Spinal cord (tissue), 10 donors: Measurements from ENCODE around the gene GRID1. TPM values are rescaled to one million over a fixed set of nuclear protein-coding genes. Genes with fewer than 3 reads are reported as not detected.
A peak's percentile ranks its signal among the peaks of the same experiment; 100 is the strongest.

ENCODE experiments used
- DNase-seq, 6 donors: peaks; one replicate each; pipeline versions ENCODE4 v3.0.0 to v3.0.0-alpha.2; 2013 to 2015; ENCODE audit warnings: low spot score in 6 of 6, low read depth in 4 of 6
- H3K27ac ChIP-seq: one replicate; pipeline ENCODE4 v1.5.1; 2013; ENCODE audit warnings: low read depth, low read length, control low read depth
- H3K27me3 ChIP-seq: one replicate; pipeline ENCODE4 v1.6.1; 2013; ENCODE audit warnings: low read length; ENCODE audit not compliant: control insufficient read depth, insufficient read depth
- H3K36me3 ChIP-seq: one replicate; pipeline ENCODE4 v1.6.1; 2013; ENCODE audit warnings: low read length; ENCODE audit not compliant: control insufficient read depth, insufficient read depth
- H3K4me1 ChIP-seq: one replicate; pipeline ENCODE4 v1.6.1; 2013; ENCODE audit warnings: low read length; ENCODE audit not compliant: control insufficient read depth, insufficient read depth
- H3K4me3 ChIP-seq: one replicate; pipeline ENCODE4 v1.5.1; 2013; ENCODE audit warnings: low read depth, low read length, control low read depth
- H3K9me3 ChIP-seq: one replicate; pipeline ENCODE4 v1.6.1; 2013; ENCODE audit warnings: low read length; ENCODE audit not compliant: control insufficient read depth, insufficient read depth
- WGBS: methylation state at CpG from one replicate; pipeline ENCODE4 v1.1.5; 2013; ENCODE audit warnings: missing lambda C conversion rate; ENCODE audit not compliant: insufficient coverage; 5-methylcytosine and 5-hydroxymethylcytosine counted together
- polyA plus RNA-seq, 2 donors: library from polyadenylated mRNA; unstranded; fragments of 120-200 nt; gene quantifications; one replicate each; pipeline ENCODE4 v1.2.1, GENCODE V29; 2013; ENCODE audit not compliant: insufficient read length in 2 of 2
- total RNA-seq, 2 donors: library from RNA; depleted of rRNA in 1 of 2; stranded (reverse); fragments of 120-200 nt in 1 of 2; fragments of >200 nt in 1 of 2; gene quantifications; one replicate each; pipeline versions ENCODE4 v1.2.3 to v1.2.4, GENCODE V29; 2013 to 2014
- donor health status: healthy.

The GRID1 gene
- total and polyA plus RNA-seq, 4 donors, result 7.6 to 30.1 (median 22.2) TPM

GRCh38 chr10:85874208-85874607, 492.4 kb downstream of the GRID1 start:
- no peak overlapping the region for H3K27ac ChIP-seq
- no peaks in the 10 kb centered on the region for H3K27me3 ChIP-seq
- H3K9me3 ChIP-seq, result no peaks in the 10 kb centered on the region
- no peaks in the 10 kb centered on the region for H3K4me1 ChIP-seq
- H3K4me3 ChIP-seq, result no peak overlapping the region
- no peaks in the 10 kb centered on the region for H3K36me3 ChIP-seq
- DNase-seq, result no peak

GRCh38 chr10:85873063-85873462, 493.5 kb downstream of the GRID1 start:
- WGBS, result 86% methylated on average over 2 of the region's 3 CpGs
- Histone ChIP-seq H3K9me3 (no peaks in the 10 kb centered on the region), H3K4me1 (no peaks in the 10 kb centered on the region), H3K27ac (no peak overlapping the region), H3K4me3 (no peak overlapping the region), H3K27me3 (no peaks in the 10 kb centered on the region), H3K36me3 (peaks cover 3% of the 10 kb centered on the region)
- DNase-seq, result no peak

GRCh38 chr10:85868627-85869499, 497.7 kb downstream of the GRID1 start:
- H3K4me1 ChIP-seq, result peaks cover 6% of the 10 kb centered on the region
- no peaks in the 10 kb centered on the region for H3K27me3 ChIP-seq
- WGBS, result 95% methylated on average over 8 of the region's 11 CpGs
- H3K4me3 ChIP-seq, result no peak overlapping the region
- DNase-seq, result peak in 1 of 6 donors; percentile 16
- H3K27ac ChIP-seq, result no peak overlapping the region
- H3K9me3 ChIP-seq, result no peaks in the 10 kb centered on the region
- H3K36me3 ChIP-seq, result peaks cover 8% of the 10 kb centered on the region

GRCh38 chr10:85864868-85865526, 501.6 kb downstream of the GRID1 start:
- WGBS, result 50% methylated on average over 1 of the region's 3 CpGs
- H3K4me1 ChIP-seq, result peaks cover 7% of the 10 kb centered on the region
- H3K9me3 ChIP-seq, result no peaks in the 10 kb centered on the region
- H3K4me3 ChIP-seq, result no peak overlapping the region
- no peaks in the 10 kb centered on the region for H3K27me3 ChIP-seq
- peaks cover 11% of the 10 kb centered on the region for H3K36me3 ChIP-seq
- H3K27ac ChIP-seq, result no peak overlapping the region
- peak in 2 of 6 donors; percentile 30 to 37 for DNase-seq

- Histone ChIP-seq H3K4me1 (peaks cover 7% of the 10 kb centered on the region), H3K36me3 (peaks cover 11% of the 10 kb centered on the region), H3K27ac (no peak overlapping the region), H3K9me3 (no peaks in the 10 kb centered on the region), H3K27me3 (no peaks in the 10 kb centered on the region), H3K4me3 (no peak overlapping the region)
- WGBS, result 50% methylated on average over 3 of the region's 5 CpGs
- DNase-seq, result peak in 2 of 6 donors; percentile 15 to 19
These were observed 502.4 kb downstream of the GRID1 start for GRCh38 chr10:85864173-85864549.

- Histone ChIP-seq H3K9me3 (no peaks in the 10 kb centered on the region), H3K27ac (no peak overlapping the region), H3K4me1 (peaks cover 7% of the 10 kb centered on the region), H3K4me3 (no peak overlapping the region), H3K36me3 (peaks cover 9% of the 10 kb centered on the region), H3K27me3 (no peaks in the 10 kb centered on the region)
- peak in 1 of 6 donors; percentile 8 for DNase-seq
- 55% methylated on average over 4 of the region's 7 CpGs for WGBS
These were observed 503.1 kb downstream of the GRID1 start for GRCh38 chr10:85863301-85864172.

- Histone ChIP-seq H3K27ac (no peak overlapping the region), H3K27me3 (no peaks in the 10 kb centered on the region), H3K4me3 (no peak overlapping the region), H3K9me3 (no peaks in the 10 kb centered on the region), H3K36me3 (peaks cover 9% of the 10 kb centered on the region), H3K4me1 (peaks cover 7% of the 10 kb centered on the region)
- no peak for DNase-seq
- 87% methylated on average over 6 of the region's 6 CpGs for WGBS
These were observed 503.8 kb downstream of the GRID1 start for GRCh38 chr10:85862771-85863170.

GRCh38 chr10:85861513-85862197, 504.9 kb downstream of the GRID1 start:
- WGBS, result 87% methylated on average over 3 of the region's 3 CpGs
- H3K4me3 ChIP-seq, result no peak overlapping the region
- no peaks in the 10 kb centered on the region for H3K27me3 ChIP-seq
- DNase-seq, result no peak
- no peaks in the 10 kb centered on the region for H3K9me3 ChIP-seq
- H3K27ac ChIP-seq, result no peak overlapping the region
- peaks cover 7% of the 10 kb centered on the region for H3K4me1 ChIP-seq
- peaks cover 6% of the 10 kb centered on the region for H3K36me3 ChIP-seq

GRCh38 chr10:85859859-85860258, 506.7 kb downstream of the GRID1 start:
- no peaks in the 10 kb centered on the region for H3K9me3 ChIP-seq
- H3K27ac ChIP-seq, result no peak overlapping the region
- no peak for DNase-seq
- 70% methylated on average over 1 of the region's 2 CpGs for WGBS
- peaks cover 7% of the 10 kb centered on the region for H3K4me1 ChIP-seq
- no peaks in the 10 kb centered on the region for H3K27me3 ChIP-seq
- H3K4me3 ChIP-seq, result no peak overlapping the region
- peaks cover 12% of the 10 kb centered on the region for H3K36me3 ChIP-seq
